DOHH2 (cell line): ENCODE data around the gene PXK.

Experiments used
- H3F3A ChIP-seq: fragments of 200-600 bp; sonication (generic), shearing (Covaris generic); 2 replicates; pipeline ENCODE4 v1.6.0; 2016; ENCODE audit warnings: antibody characterized with exemption, mild to moderate bottlenecking; ENCODE audit not compliant: control insufficient read depth, insufficient read depth
- H3K27ac ChIP-seq: fragments of 200-600 bp; sonication (generic); 2 replicates; pipeline ENCODE4 v1.5.1; 2014; ENCODE audit warnings: low read depth, mild to moderate bottlenecking, low read length, moderate library complexity
- H3K27me3 ChIP-seq: fragments of 200-600 bp; sonication (generic); 2 replicates; pipeline ENCODE4 v1.6.1; 2014; ENCODE audit warnings: mild to moderate bottlenecking, low read length, mixed read lengths; ENCODE audit not compliant: control insufficient read depth
- H3K36me3 ChIP-seq: fragments of 200-600 bp; sonication (generic); 2 replicates; pipeline ENCODE4 v1.6.1; 2014; ENCODE audit warnings: mild to moderate bottlenecking, low read length, moderate library complexity, mixed read lengths; ENCODE audit not compliant: control insufficient read depth
- H3K4me1 ChIP-seq: fragments of 200-600 bp; sonication (generic); 2 replicates; pipeline ENCODE4 v1.6.1; 2014; ENCODE audit warnings: mild to moderate bottlenecking, low read length, mixed read lengths; ENCODE audit not compliant: control insufficient read depth
- H3K4me2 ChIP-seq: fragments of 200-600 bp; sonication (generic); 2 replicates; pipeline ENCODE4 v1.6.0; 2014; ENCODE audit warnings: mild to moderate bottlenecking, low read length, moderate library complexity
- H3K4me3 ChIP-seq: fragments of 200-600 bp; sonication (generic); 2 replicates; pipeline ENCODE4 v1.5.1; 2014; ENCODE audit warnings: mild to moderate bottlenecking, low read length, mixed read lengths
- H3K79me2 ChIP-seq: fragments of 200-600 bp; sonication (generic); 2 replicates; pipeline ENCODE4 v1.6.1; 2014; ENCODE audit warnings: mild to moderate bottlenecking, low read length, mixed read lengths; ENCODE audit not compliant: control insufficient read depth
- H3K9me2 ChIP-seq: fragments of 200-600 bp; sonication (generic); replicated peaks from 2 replicates; pipeline ENCODE4 v1.6.1; 2014; ENCODE audit warnings: mild to moderate bottlenecking, low read length, mixed read lengths; ENCODE audit not compliant: control insufficient read depth
- H3K9me3 ChIP-seq: fragments of 200-600 bp; sonication (generic); 2 replicates; pipeline ENCODE4 v1.6.1; 2014; ENCODE audit warnings: antibody characterized with exemption, low read length, mixed read lengths; ENCODE audit not compliant: control insufficient read depth, insufficient read depth
- H4K20me1 ChIP-seq: fragments of 200-600 bp; sonication (generic); 2 replicates; pipeline ENCODE4 v1.6.0; 2014; ENCODE audit warnings: low read depth, mild to moderate bottlenecking, antibody characterized with exemption, low read length, moderate library complexity; ENCODE audit not compliant: control insufficient read depth, insufficient read depth
- EZH2phosphoT487 ChIP-seq: fragments of 200-600 bp; sonication (generic); IDR thresholded peaks from 2 replicates; pipeline ENCODE4 v1.6.1; 2017; ENCODE audit warnings: borderline replicate concordance, mild to moderate bottlenecking, antibody characterized with exemption, low read length, moderate library complexity, mixed read lengths
- TF ChIP-seq, protein P1 (sequence below): fragments of 200-600 bp; sonication (generic); IDR thresholded peaks from one replicate; pipeline ENCODE4 v1.5.1; 2014; ENCODE audit warnings: antibody characterized with exemption, mild to moderate bottlenecking, low read depth, low read length; ENCODE audit not compliant: poor library complexity, severe bottlenecking

PXK gene

DNA sequence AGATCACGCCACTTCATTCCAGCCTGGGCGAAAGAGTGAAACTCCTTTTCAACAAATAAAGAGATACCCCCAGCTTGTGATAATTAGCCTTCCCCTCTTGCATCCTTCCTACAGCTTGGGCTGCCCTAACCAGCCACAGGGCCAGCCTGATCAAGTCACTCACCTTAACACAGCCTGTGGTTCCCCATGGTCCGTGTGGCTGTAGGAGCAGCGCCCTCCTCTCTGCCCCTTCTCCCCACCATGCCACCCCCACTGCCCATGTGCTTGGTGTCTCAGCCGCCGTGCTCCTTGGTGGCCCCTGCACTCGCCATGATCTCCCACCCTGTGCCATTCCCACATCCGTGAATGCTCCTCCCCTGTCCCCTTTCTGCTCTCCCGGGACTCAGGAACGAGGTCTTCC is 39.8 kb upstream of the PXK start:
- no peak for TF ChIP-seq EZH2phosphoT487
- TF ChIP-seq, protein P1, sequence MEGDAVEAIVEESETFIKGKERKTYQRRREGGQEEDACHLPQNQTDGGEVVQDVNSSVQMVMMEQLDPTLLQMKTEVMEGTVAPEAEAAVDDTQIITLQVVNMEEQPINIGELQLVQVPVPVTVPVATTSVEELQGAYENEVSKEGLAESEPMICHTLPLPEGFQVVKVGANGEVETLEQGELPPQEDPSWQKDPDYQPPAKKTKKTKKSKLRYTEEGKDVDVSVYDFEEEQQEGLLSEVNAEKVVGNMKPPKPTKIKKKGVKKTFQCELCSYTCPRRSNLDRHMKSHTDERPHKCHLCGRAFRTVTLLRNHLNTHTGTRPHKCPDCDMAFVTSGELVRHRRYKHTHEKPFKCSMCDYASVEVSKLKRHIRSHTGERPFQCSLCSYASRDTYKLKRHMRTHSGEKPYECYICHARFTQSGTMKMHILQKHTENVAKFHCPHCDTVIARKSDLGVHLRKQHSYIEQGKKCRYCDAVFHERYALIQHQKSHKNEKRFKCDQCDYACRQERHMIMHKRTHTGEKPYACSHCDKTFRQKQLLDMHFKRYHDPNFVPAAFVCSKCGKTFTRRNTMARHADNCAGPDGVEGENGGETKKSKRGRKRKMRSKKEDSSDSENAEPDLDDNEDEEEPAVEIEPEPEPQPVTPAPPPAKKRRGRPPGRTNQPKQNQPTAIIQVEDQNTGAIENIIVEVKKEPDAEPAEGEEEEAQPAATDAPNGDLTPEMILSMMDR: no peak
- H3K79me2 ChIP-seq: no peaks in the 10 kb centered on the region
- no peaks in the 10 kb centered on the region for H3K36me3 ChIP-seq
- no peaks in the 10 kb centered on the region for H3K27me3 ChIP-seq
- no peak overlapping the region for H3K27ac ChIP-seq
- no peak overlapping the region for H3K4me2 ChIP-seq
- no peaks in the 10 kb centered on the region for H3F3A ChIP-seq
- peaks cover 4% of the 10 kb centered on the region; the same call in 1 of the 2 replicates for H3K4me1 ChIP-seq
- no peaks in the 10 kb centered on the region for H4K20me1 ChIP-seq
- H3K4me3 ChIP-seq: no peak overlapping the region
- H3K9me3 ChIP-seq: no peaks in the 10 kb centered on the region
- H3K9me2 ChIP-seq: no peaks in the 10 kb centered on the region

DNA sequence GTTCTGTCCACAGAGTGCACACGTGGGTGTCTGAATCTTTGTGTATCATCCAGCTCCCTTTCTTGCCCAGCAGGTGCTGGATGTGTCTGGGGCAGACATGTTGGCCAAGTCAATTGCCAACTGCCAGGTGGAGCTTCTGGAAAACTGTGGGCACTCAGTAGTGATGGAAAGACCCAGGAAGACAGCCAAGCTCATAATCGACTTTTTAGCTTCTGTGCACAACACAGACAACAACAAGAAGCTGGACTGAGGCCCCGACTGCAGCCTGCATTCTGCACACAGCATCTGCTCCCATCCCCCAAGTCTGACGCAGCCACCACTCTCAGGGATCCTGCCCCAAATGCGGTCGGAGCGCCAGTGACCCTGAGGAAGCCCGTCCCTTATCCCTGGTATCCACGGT is 39.2 kb upstream of the PXK start:
- H4K20me1 ChIP-seq: no peaks in the 10 kb centered on the region
- H3K4me2 ChIP-seq: no peak overlapping the region
- no peak overlapping the region for H3K4me3 ChIP-seq
- no peaks in the 10 kb centered on the region for H3K79me2 ChIP-seq
- H3K9me3 ChIP-seq: no peaks in the 10 kb centered on the region
- no peak overlapping the region for H3K27ac ChIP-seq
- no peaks in the 10 kb centered on the region for H3K36me3 ChIP-seq
- H3K4me1 ChIP-seq: peaks cover 4% of the 10 kb centered on the region; the same call in 1 of the 2 replicates
- H3K9me2 ChIP-seq: no peaks in the 10 kb centered on the region
- H3K27me3 ChIP-seq: no peaks in the 10 kb centered on the region
- TF ChIP-seq EZH2phosphoT487: no peak
- TF ChIP-seq, protein P1: no peak
- no peaks in the 10 kb centered on the region for H3F3A ChIP-seq

DNA sequence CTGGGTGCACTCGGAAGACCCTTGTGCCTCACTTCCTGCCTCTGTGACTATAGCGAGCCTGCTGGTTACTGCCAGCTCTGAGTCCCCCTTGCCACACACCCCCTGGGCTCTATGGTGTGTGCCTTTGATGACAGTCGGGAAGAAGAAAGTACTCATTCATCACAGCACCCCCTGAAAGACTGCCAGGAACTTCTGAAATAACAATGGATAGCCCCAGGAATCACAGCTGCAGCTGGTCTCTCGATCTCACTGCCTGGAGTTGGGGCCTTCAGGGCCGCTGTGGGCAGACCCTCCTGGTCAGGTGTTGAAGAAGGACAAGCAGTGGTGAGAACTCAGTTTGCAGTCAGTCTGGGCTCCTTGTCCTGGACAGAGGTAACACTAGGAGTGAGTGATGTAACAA is 36.4 kb upstream of the PXK start:
- no peak for TF ChIP-seq EZH2phosphoT487
- TF ChIP-seq, protein P1: no peak
- peaks cover 9% of the 10 kb centered on the region for H3K27me3 ChIP-seq
- no peak overlapping the region for H3K4me2 ChIP-seq
- H3K4me1 ChIP-seq: peaks cover 4% of the 10 kb centered on the region; the same call in 1 of the 2 replicates
- no peak overlapping the region for H3K27ac ChIP-seq
- no peaks in the 10 kb centered on the region for H4K20me1 ChIP-seq
- H3K4me3 ChIP-seq: no peak overlapping the region
- H3K9me2 ChIP-seq: no peaks in the 10 kb centered on the region
- no peaks in the 10 kb centered on the region for H3K36me3 ChIP-seq
- no peaks in the 10 kb centered on the region for H3F3A ChIP-seq
- no peaks in the 10 kb centered on the region for H3K9me3 ChIP-seq
- no peaks in the 10 kb centered on the region for H3K79me2 ChIP-seq

DNA sequence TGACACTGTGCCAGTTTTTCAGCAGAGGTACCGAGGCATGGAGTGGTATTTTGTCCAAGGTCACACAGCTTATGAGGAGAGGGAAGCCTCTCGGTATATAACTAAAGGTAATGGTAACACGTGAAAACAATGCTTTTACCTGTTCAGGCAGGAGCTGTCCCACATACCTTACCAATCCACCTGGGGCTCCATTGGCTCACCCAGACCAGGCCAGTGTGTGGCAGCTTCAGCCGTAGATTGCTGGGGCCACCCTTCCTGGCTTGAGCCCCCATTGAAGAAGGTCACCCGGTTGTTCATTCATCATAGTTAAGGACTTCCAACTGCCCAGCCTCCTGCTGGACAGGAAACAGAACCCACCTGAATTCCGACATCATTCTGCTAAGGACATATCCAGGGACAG is 35.8 kb upstream of the PXK start:
- no peaks in the 10 kb centered on the region for H3K36me3 ChIP-seq
- H3K4me1 ChIP-seq: no peaks in the 10 kb centered on the region
- TF ChIP-seq, protein P1: no peak
- no peak for TF ChIP-seq EZH2phosphoT487
- no peaks in the 10 kb centered on the region for H3K9me2 ChIP-seq
- no peaks in the 10 kb centered on the region for H3K79me2 ChIP-seq
- peaks cover 15% of the 10 kb centered on the region for H3K27me3 ChIP-seq
- no peak overlapping the region for H3K27ac ChIP-seq
- H3K9me3 ChIP-seq: no peaks in the 10 kb centered on the region; the same call in 1 of the 2 replicates
- H3K4me3 ChIP-seq: no peak overlapping the region
- no peaks in the 10 kb centered on the region for H3F3A ChIP-seq
- H3K4me2 ChIP-seq: no peak overlapping the region
- no peaks in the 10 kb centered on the region for H4K20me1 ChIP-seq
